Ureter (tissue), 1 donor: Measurements from ENCODE around the gene TTC4. TPM values are rescaled to one million over a fixed set of nuclear protein-coding genes. Genes with fewer than 3 reads are reported as not detected.

Experiments
- DNase-seq: peaks from one replicate; pipeline ENCODE4 v3.0.0-alpha.2; 2020; ENCODE audit warnings: low spot score
- total RNA-seq: library from RNA; stranded (reverse); gene quantifications from one replicate; pipeline ENCODE4 v1.2.4, GENCODE V29; 2023
- donor health status: DM: yes; HTN: yes; CAD: no.

Gene TTC4
- total RNA-seq, 1 donor from 2014 or later = 24.8 TPM

DNA sequence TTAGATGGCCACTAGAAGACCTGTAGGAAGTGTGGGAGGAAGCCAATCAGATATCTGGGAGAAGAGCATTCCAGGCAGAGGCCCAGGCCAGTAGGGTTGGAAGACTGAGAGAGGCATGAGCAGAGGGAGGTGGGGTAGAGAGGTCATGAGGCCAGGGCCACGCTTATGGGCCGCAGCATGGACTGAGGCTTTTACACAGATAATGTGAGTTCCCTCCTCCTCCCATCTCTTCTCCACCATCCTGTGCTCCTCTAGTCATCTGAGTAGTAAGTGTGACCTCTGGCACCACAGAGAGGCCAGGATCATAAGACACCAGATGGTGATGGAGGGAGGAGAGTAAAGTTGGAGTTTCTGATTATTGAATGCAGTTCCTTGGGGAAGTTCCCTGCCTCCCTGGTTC, 68.4 kb downstream of the TTC4 start:
- DNase-seq = no peak

DNA sequence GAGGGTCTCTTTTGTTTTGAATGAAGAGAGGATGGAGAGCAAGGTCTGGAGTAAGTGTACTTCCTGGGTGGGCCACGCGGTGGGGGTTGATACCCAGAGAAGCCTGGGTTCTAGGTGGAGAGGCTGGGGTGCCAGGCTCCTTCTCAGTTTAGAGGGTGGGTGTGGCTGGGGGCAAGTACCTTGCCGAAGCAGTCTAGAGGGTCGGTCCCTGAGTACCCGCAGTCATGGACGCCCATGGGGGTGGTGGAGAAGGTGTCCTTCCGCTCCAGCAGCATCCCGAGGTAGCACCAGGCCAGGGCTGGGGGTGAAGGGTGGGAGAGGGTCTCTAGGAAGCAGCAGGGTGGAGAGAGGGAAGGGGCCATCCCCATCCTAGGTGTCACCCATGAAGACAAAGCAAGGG, 71.1 kb downstream of the TTC4 start:
- no peak for DNase-seq

DNA sequence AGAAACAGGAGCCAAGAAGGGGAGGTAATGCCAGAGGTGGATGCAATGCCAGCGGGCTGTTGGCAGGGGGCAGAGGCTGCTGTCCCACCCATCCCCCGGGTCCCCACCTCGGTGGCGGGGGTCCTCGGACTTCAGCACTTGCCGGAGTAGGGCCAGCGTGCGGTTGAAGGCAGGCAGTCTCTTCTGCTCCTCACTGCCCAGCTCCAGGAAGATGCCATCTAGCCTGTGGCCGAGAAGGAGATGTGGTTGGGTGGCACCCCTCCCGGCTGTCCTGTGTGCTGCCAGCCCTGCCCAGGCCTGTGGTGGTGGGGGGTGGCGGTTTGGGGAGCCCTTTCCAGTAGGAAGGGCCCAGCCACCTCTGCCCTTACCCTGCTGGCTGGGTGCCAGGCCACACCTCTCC, 71.9 kb downstream of the TTC4 start:
- DNase-seq = no peak

DNA sequence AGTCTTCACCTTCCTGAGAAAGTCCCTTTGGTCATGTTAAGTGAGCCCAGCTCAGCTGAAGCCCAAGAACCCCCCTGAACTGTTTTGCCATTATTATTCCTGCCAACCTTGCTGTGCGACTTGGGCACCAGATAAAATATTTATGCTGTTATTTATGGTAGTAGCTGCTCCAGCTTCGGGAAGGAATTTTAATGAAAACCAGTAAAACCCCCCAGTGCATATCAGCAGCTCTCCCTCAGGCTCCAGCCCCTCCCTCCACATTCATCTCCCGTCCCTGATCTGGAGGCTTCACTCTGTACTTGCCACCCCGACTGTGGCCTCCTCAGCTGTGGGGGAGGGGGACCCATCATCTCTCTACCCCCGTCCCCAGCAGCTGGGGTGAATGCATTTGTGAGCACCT, 72.8 kb downstream of the TTC4 start:
- DNase-seq = no peak

DNA sequence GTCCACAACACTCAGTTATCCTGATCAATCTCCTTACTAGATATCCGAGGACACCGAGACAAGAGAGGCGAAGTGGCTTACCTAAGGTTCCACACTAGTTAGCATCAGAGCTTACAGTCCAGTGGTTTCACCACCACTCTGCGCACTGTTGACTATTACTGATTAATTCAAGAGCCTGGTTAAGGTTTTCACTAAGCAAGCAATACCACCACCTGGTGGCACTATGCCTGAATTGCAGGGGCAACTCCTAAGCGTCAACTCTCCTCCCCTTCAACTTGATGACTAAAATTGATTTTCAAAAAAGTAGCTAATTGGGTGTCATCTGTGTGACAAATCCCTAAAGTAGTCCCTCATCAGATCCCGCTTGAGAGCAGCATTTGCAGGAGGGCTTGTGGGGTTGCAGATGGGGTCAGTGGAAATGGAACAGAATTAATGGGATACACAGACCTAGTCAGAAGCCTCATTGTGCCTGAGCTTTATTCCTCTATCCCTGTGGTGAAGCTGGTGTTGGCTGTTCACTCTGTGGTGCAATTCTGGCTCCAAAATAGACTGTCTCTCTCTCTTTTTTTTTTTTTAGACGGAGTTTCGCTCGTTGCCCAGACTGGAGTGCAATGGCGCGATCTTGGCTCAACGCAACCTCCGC, 76.3 kb downstream of the TTC4 start:
- DNase-seq = no peak

Other genes with a start within 250 kb of the TTC4 start
- 53.7 TPM for gene ACOT11, start 167.6 kb upstream of the TTC4 start, total RNA-seq
- not detected for gene FAM151A, start 92.3 kb upstream of the TTC4 start, total RNA-seq
- gene MROH7, start 74.1 kb upstream of the TTC4 start, total RNA-seq = 25.2 TPM
- gene PARS2, start 48.7 kb downstream of the TTC4 start, total RNA-seq = 6.2 TPM
- gene TTC22, start 85.5 kb downstream of the TTC4 start, total RNA-seq = 14.9 TPM
- gene DHCR24, start 171.3 kb downstream of the TTC4 start, total RNA-seq = 190 TPM